ENCODE results near the gene REM1.

REM1 gene

GRCh38 chr20:31472395-31473330 is 2.4 kb upstream of the REM1 start:
- Histone ChIP-seq H3K36me3 (replicated peaks) (no peaks in the 10 kb centered on the region), H3K4me1 (peaks cover 3% of the 10 kb centered on the region), H3K27me3 (ENCODE audit: low read depth) (peaks cover 6% of the 10 kb centered on the region; the same call in 1 of the 2 replicates), H3K4me3 (no peak overlapping the region), H3K9me3 (0 out of 2 replicates have a peak, but pooled peaks cover 2% of the 10 kb centered on the region)
- in situ Hi-C loops (cut with MboI; ENCODE audit: low sequenced_read_pairs): no loop called here
- DNase-seq (ENCODE audit: low spot score in 2 of 2): no peak

DNA sequence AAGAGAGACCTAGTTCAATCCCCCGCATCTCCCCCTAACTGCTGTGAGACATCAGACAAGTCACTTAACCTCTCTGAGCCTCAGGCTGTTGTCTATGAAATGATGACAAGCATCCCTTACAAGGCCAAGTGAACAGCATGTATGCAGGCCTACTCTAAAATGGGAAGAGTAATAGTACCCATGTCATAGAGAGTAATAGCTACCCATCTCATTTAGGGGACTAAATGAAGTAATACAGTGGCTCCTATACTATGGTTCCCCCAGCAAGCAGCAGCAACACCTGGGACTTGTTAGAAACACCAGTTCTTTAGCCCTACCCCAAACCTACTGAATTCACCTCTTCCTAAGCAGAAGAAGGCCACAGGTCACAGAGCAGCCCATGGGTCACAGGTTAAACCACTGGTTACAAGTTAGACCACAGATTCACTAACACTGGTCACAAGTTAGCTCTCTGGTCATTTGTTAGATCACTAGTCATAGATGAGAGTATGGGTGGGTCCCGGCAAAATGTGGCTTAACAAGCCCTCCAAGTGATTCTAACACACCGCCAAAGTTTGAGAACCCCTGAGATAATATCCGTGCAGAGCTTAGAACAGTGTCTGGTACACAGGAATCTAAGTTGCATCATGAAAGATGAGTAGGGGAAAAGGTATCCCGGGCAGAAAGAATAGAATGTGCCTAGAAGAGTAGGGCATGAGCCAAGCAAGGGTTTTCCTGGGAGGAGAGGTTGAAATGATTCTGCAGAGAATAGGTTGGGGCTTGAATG is 1.6 kb upstream of the REM1 start:
- in situ Hi-C loops (cut with MboI; ENCODE audit: low sequenced_read_pairs): no loop called here
- H3K9me3 ChIP-seq: 0 out of 2 replicates have a peak, but pooled peaks cover 2% of the 10 kb centered on the region

DNA sequence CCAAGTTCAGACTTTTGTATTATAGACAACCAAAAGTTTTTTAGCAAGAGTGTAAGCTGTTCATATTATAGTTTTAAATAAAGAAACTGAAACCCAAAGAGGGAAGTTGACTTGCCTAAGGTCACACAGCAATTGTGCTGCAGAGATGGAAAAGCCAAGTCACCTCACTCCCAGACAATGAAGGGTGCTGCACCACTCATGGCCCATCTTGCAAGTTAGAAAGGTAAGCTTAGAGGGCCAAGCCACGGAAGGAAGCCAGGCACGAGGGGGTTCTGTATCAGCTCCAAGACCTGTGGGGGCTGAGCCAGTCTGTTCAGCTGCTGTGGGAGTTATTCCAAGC is 1.0 kb upstream of the REM1 start:
- Histone ChIP-seq H3K36me3 (replicated peaks) (no peaks in the 10 kb centered on the region), H3K9me3 (0 out of 2 replicates have a peak, but pooled peaks cover 1% of the 10 kb centered on the region), H3K27me3 (ENCODE audit: low read depth) (peaks cover 6% of the 10 kb centered on the region; the same call in 1 of the 2 replicates), H3K4me1 (peaks cover 3% of the 10 kb centered on the region), H3K4me3 (no peak overlapping the region)
- in situ Hi-C loops (cut with MboI; ENCODE audit: low sequenced_read_pairs): no loop called here
- no peak for DNase-seq (ENCODE audit: low spot score in 2 of 2)

More for the DNA sequence above, 1.6 kb upstream of the REM1 start:
- H3K36me3 ChIP-seq (replicated peaks): no peaks in the 10 kb centered on the region
- peaks cover 6% of the 10 kb centered on the region; the same call in 1 of the 2 replicates for H3K27me3 ChIP-seq (ENCODE audit: low read depth)
- H3K4me1 ChIP-seq: peaks cover 3% of the 10 kb centered on the region
- no peak overlapping the region for H3K4me3 ChIP-seq
- DNase-seq (ENCODE audit: low spot score in 2 of 2): no peak

GRCh38 chr20:31475472-31476293 is 595 bp downstream of the REM1 start:
- Histone ChIP-seq H3K4me3 (peak overlapping the region; percentile 15), H3K4me1 (peaks cover 3% of the 10 kb centered on the region), H3K36me3 (replicated peaks) (no peaks in the 10 kb centered on the region), H3K9me3 (no peaks in the 10 kb centered on the region; the same call in 1 of the 2 replicates), H3K27me3 (ENCODE audit: low read depth) (peaks cover 6% of the 10 kb centered on the region; the same call in 1 of the 2 replicates)
- in situ Hi-C loops (cut with MboI; ENCODE audit: low sequenced_read_pairs): no loop called here
- no peak for DNase-seq (ENCODE audit: low spot score in 2 of 2)

- in situ Hi-C loops (cut with MboI; ENCODE audit: low sequenced_read_pairs): no loop called here
- Histone ChIP-seq H3K36me3 (replicated peaks) (no peaks in the 10 kb centered on the region), H3K27me3 (ENCODE audit: low read depth) (peaks cover 6% of the 10 kb centered on the region; the same call in 1 of the 2 replicates), H3K9me3 (no peaks in the 10 kb centered on the region; the same call in 1 of the 2 replicates), H3K4me3 (no peak overlapping the region), H3K4me1 (peaks cover 3% of the 10 kb centered on the region)
- no peak for DNase-seq (ENCODE audit: low spot score in 2 of 2)
These were observed 1.2 kb downstream of the REM1 start for GRCh38 chr20:31476294-31476585.

DNA sequence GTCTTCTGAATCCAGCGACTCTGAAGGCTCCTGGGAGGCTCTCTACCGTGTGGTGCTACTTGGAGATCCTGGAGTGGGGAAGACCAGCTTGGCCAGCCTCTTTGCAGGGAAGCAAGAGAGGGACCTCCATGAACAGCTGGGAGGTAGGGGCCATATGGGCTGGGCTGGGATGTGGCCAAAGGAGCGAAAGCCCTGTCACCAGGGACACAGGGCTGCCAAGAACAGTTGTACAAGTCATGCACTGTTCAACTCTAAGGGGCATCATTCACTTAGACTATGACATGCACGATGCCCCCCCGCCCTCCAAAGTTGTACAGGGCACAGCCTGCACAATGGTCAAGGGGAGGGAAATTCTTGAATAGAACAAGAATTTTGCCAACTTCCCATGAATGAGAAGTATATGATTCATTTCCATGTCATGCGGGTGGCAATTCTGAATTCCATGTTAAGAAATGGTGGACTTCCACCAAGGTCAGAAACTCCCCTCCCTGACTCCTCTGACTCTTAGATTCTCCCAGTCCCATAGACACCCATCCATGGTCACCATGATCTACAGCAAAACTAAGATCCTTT is 1.6 kb downstream of the REM1 start:
- Histone ChIP-seq H3K4me1 (peaks cover 3% of the 10 kb centered on the region), H3K27me3 (ENCODE audit: low read depth) (peaks cover 6% of the 10 kb centered on the region; the same call in 1 of the 2 replicates), H3K36me3 (replicated peaks) (no peaks in the 10 kb centered on the region), H3K9me3 (no peaks in the 10 kb centered on the region; the same call in 1 of the 2 replicates), H3K4me3 (no peak overlapping the region)
- no peak for DNase-seq (ENCODE audit: low spot score in 2 of 2)
- in situ Hi-C loops (cut with MboI; ENCODE audit: low sequenced_read_pairs): no loop called here

DNA sequence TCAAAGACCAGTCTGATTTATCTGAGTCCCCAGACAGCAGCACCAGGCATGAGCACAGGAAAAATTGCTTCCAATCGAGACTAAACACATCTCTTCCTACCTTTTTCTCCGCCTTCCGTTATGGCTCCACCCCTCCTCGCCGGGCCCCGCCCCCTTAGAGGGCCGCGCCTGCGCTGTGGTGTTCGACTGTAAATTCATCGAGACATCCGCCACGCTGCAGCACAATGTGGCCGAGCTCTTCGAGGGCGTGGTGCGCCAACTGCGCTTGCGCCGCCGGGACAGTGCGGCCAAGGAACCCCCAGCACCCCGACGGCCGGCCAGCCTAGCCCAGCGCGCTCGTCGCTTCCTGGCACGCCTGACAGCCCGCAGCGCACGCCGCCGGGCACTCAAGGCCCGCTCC is 8.9 kb downstream of the REM1 start:
- Histone ChIP-seq H3K36me3 (replicated peaks) (no peaks in the 10 kb centered on the region), H3K9me3 (no peaks in the 10 kb centered on the region; the same call in 1 of the 2 replicates), H3K4me1 (no peaks in the 10 kb centered on the region), H3K4me3 (no peak overlapping the region), H3K27me3 (ENCODE audit: low read depth) (0 out of 2 replicates have a peak, but pooled peaks cover 4% of the 10 kb centered on the region)
- in situ Hi-C loops (cut with MboI; ENCODE audit: low sequenced_read_pairs): no loop called here
- DNase-seq (ENCODE audit: low spot score in 2 of 2): peak in 1 of 2 experiments; percentile 16

DNA sequence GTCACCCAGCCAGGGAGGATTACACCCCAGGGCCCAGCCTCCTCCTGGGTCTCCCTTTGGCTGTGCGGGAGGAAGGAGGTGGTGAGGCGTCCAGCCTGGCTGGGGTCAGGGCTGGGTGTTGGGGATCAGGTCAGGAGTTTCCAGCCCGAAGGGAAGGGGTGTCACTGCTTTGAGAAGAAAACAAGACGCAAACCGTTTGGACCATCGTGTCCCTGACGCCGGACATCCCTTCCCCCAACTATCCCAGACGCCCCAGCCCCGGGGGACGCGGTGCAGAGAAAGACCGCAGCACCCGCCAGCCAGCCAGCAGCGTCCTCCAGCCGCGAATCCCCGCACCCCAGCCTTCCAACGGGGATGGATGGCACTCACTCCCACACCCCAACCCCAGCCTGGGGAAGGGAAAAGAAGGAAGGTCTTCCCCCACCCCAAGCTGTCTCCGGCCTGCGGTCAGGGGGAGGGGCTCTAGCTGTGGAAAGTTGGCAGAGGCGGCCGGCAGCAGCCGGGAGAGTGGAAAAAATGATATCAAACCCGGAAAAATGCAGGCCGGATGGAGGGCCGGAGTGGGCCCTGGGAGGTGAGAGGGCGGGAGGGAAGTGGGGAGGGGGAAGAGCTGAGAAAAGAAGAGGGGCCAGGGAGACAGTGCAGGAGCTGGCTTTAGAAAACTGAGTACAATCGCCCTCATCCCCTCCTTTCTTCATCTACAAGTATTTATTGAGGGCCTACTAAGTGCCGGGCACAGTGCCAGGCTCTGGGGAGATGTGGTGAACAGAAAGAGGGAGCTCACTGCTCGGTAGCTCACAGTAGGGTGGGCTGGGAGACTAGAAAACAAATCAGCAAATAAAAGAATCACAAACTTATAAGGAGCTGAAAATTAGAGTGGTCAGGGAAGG is 10.6 kb downstream of the REM1 start:
- Histone ChIP-seq H3K27me3 (ENCODE audit: low read depth) (0 out of 2 replicates have a peak, but pooled peaks cover 4% of the 10 kb centered on the region), H3K4me1 (no peaks in the 10 kb centered on the region), H3K36me3 (replicated peaks) (no peaks in the 10 kb centered on the region), H3K9me3 (no peaks in the 10 kb centered on the region), H3K4me3 (no peak overlapping the region)
- in situ Hi-C loops (cut with MboI; ENCODE audit: low sequenced_read_pairs): no loop called here
- peak in 1 of 2 experiments; percentile 23 for DNase-seq (ENCODE audit: low spot score in 2 of 2)

DNA sequence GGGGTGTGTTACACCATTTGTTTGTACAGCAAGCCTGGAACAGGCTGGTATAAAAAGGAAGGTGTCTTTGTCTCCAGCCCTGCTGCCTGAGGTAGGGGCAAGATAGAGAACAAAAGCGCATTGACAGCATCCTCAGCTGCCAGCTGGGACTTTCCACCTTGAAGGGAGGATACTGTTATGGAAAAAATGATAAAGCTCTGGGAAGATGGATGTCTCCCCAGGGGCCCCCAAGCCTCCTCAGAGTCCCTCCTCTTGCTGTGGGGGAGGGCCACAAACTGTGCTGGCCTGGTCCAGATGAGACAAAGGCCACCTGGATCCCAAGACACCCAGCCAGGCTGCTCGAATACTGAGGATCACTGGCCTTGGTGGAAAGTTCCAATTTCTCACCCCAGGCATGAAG is 13.0 kb downstream of the REM1 start:
- in situ Hi-C loops (cut with MboI; ENCODE audit: low sequenced_read_pairs): no loop called here

DNA sequence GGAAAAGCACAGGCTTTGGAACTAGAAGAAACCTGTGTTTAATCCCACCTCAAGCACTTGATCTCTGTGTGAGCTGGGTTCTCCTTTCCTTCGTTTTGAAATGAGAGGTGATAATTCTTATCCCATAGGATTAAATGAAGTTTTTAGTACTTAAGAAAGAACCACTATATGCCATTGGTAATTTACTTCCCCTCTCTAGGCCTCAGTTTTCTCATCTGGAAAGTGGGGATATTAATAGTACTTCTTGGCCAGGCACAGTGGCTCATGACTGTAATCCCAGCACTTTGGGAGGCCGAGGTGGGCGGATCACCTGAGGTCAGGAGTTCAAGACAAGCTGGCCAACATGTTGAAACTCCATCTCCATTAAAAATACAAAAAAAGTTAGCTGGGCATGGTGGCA is 14.1 kb downstream of the REM1 start:
- H3K36me3 ChIP-seq (replicated peaks): no peaks in the 10 kb centered on the region
- 0 out of 2 replicates have a peak, but pooled peaks cover 7% of the 10 kb centered on the region for H3K27me3 ChIP-seq (ENCODE audit: low read depth)
- H3K9me3 ChIP-seq: no peaks in the 10 kb centered on the region
- in situ Hi-C loops (cut with MboI; ENCODE audit: low sequenced_read_pairs): no loop called here
- H3K4me3 ChIP-seq: no peak overlapping the region
- no peak for DNase-seq (ENCODE audit: low spot score in 2 of 2)
- no peaks in the 10 kb centered on the region for H3K4me1 ChIP-seq

More for the DNA sequence above, 13.0 kb downstream of the REM1 start:
- Histone ChIP-seq H3K27me3 (ENCODE audit: low read depth) (0 out of 2 replicates have a peak, but pooled peaks cover 7% of the 10 kb centered on the region), H3K4me3 (no peak overlapping the region), H3K9me3 (no peaks in the 10 kb centered on the region), H3K36me3 (replicated peaks) (no peaks in the 10 kb centered on the region), H3K4me1 (no peaks in the 10 kb centered on the region)
- DNase-seq (ENCODE audit: low spot score in 2 of 2): no peak

- no peaks in the 10 kb centered on the region for H3K36me3 ChIP-seq (replicated peaks)
- H3K4me3 ChIP-seq: no peak overlapping the region
- H3K9me3 ChIP-seq: no peaks in the 10 kb centered on the region
- no peaks in the 10 kb centered on the region for H3K4me1 ChIP-seq
- in situ Hi-C loops (cut with MboI; ENCODE audit: low sequenced_read_pairs): no loop called here
- DNase-seq (ENCODE audit: low spot score in 2 of 2): no peak
- 0 out of 2 replicates have a peak, but pooled peaks cover 8% of the 10 kb centered on the region for H3K27me3 ChIP-seq (ENCODE audit: low read depth)
These were observed 15.7 kb downstream of the REM1 start for GRCh38 chr20:31490752-31491151.

- no peaks in the 10 kb centered on the region for H3K36me3 ChIP-seq (replicated peaks)
- peak in 1 of 2 experiments; percentile 70 for DNase-seq (ENCODE audit: low spot score in 2 of 2)
- no peak overlapping the region for H3K4me3 ChIP-seq
- no peaks in the 10 kb centered on the region for H3K9me3 ChIP-seq
- no peaks in the 10 kb centered on the region for H3K4me1 ChIP-seq
- H3K27me3 ChIP-seq (ENCODE audit: low read depth): peaks cover 7% of the 10 kb centered on the region; the same call in 1 of the 2 replicates
- in situ Hi-C loops (cut with MboI; ENCODE audit: low sequenced_read_pairs): no loop called here
These were observed 19.0 kb downstream of the REM1 start for GRCh38 chr20:31494131-31494530.

All from HAP-1 (cell line).